ENCODE data around the gene RACGAP1.

Gene RACGAP1

DNA sequence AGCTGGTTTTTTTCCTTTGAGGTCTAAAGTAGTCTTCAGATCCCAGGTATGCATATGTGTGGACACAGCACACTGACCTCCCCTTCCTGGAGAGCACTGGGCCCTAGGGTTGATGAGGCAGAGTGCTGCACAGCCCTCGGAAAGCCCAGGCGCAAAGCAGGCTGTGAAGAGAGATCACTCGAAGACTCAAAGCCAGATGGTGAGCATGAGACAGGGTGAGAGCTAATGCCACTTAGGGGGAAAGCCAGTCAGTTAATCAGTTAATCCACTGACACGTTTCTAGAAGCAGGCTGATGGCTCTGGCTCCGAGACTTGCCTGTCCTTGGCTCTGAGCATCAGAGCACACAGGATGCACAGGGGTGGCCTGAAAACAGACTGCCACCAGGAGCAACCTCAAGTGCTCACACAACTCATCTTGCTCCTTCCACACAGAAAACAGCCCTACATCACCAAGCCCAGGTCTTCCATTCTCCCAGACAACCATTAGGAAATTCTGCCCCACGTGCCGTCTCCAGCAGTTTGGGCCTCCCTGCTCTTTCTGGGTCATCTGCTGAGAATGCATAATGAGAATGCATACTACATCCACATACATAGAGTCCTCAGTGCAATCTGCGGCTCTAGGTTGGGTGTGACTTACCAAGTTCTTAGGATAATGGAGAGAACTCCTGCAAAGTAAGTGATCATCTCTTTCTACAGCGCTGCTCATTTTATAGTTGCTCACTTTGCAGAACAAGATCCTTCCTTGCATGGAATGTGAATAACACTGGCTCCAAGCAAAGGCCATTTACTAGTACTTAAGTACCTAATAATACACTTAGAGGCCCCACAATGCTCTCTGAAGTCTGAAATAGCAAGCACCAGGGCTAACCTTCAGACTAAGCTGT is 40.6 kb downstream of the RACGAP1 start:
- no peak for DNase-seq

GRCh38 chr12:49983892-49984291 is 41.4 kb downstream of the RACGAP1 start:
- DNase-seq: no peak

DNA sequence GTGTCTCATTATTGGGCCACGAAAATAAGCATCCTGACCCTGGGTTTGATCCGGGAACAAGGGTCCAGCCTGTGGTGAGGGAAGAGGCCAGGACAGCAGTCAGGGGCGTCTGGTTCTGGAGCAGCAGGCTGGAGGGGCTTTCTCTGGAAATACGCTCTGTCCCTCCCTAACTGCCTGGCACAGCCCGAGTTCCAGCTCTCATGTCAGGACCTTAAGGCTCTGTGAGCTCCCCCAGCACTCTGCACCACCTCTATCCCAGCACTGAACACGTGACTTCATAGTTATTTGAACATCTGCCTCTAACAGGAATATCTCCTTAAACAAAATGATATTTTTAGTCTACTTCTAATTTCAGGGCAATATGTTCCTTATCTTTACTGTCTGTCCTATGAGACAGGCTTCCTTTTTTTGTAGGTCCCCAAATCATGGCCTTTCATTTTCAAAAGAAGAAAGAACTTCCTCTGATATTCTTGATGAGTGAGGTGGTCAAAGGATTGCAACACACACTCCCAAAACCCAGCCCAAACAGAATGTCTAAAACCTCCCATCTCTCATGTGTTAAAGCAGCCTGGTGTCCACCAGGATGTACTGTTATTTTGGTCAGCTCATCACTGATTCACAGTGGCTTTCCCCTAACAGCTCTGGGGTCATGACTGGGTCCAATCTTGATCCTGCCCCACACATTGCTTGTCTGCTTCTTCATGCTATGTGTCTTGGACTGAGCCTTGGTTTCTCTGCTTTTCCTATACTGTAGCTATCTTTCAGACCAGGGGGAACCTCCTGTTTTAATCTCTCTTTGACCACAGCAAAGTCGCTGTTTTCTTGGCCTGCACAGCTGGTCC is 42.8 kb downstream of the RACGAP1 start:
- no peak for DNase-seq

DNA sequence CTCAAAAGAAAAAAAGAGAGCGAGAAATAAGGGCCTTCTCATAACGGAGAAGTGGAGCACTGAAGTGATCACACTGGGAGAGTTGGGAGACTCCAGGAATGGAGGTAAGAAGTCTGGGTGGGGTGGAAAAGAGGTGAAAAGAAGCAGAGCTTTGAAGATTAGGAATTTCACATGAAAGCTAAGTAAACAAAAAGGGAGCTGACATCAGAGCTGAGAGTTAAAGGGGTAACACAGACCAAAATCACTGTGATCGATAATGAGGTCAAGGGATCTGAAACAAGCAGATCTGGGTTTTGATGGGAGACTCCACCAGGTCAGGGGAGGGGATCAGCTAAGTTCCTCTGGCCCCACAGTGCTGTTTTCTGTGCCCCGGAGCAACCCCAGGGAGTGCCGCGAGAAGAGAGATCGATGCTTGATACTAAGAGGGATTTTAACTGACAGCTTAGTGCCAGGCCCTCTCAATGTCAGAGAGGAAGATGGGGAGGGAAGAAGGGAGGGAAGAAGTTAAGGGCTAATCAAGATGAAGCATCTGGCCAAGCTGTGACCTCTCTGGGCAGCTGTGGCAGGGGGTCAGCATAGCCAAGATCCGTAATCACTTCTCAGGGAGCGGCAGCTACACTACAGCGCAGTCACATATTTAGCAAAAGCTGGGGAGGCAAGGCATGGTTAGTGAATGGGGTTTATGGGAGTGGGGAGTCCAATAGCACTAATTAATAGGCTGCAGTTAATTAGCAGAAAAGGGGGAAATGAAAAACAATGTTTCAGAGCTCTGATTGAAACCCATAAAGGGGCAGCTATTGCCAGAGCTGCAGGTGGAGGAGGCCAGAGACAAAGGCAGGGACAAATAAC is 44.6 kb downstream of the RACGAP1 start:
- DNase-seq: no peak

- no peak for DNase-seq
Observed at GRCh38 chr12:49979791-49980190, 45.5 kb downstream of the RACGAP1 start.

GRCh38 chr12:49979016-49979586 is 46.2 kb downstream of the RACGAP1 start:
- no peak for DNase-seq

GRCh38 chr12:49978125-49978524 is 47.2 kb downstream of the RACGAP1 start:
- DNase-seq: no peak

- no peak for DNase-seq
Observed at GRCh38 chr12:49976557-49976956, 48.7 kb downstream of the RACGAP1 start.

- DNase-seq: no peak
Observed at GRCh38 chr12:49975318-49975761, 50.0 kb downstream of the RACGAP1 start.

DNA sequence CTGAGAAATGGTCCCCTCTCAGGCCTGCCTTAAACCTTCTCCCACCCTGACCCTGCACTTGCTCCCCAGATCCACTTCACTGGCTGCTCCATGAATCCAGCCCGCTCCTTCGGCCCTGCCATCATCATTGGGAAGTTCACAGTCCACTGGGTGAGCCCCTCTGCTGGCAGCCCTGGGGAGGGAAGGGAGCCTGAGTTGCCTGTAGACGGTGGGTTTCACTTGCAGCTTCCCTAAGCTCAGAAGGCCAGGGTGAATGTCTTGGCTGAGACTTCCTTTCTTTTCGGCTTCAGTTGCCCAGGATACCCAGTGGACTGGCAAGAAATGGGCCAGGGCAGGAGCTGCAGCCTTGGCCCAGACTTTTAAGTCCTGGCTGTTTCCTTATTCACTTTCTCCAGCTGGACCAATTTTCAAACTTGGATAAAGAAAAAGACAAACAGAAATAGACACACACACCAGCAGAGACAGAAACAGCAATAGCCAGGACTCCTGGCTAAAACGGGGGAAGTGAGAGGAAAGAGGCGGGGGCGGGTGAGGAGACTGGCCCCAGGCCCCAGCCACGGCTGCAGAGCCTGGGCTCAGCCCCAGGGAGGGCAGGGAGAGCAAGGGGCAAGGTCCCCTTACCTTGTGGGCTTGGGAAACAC is 50.5 kb downstream of the RACGAP1 start:
- DNase-seq: no peak

DNA sequence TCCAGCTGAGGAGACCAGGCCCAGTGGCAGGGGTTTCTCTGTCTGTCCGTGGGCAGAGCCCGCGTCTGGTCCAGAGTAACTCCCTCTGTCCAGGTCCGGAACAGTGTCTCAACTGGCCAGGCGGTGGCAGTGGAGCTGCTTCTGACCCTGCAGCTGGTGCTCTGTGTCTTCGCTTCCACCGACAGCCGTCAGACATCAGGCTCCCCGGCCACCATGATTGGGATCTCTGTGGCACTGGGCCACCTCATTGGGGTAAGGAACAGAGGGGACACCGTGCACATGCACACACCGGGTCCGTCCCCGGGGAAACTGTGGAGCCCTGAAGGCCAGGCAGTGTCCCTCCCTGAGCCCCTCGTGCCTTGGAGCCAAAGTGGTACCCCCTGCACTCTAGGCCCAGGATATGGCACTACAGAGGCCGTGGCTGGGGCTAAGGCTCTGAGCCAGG is 51.0 kb downstream of the RACGAP1 start:
- peak in 1 of 2 experiments; percentile 8 for DNase-seq

DNA sequence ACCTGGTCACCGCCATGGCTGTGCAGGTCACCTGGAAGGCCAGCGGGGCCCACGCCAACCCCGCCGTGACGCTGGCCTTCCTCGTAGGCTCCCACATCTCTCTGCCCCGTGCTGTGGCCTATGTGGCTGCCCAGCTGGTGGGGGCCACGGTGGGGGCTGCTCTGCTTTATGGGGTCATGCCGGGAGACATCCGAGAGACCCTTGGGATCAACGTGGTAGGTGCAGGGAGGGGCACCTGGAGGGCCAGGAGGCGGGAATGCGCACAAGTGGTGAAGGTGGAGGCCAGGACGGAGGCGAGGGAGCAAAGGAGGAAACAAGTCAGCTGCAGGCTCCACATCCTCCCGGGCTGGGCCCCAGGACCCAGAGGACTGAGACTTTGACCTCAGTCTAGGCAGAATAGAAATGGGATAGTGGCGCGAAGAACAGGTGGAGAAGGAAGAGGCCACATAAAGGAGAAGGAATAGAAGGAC is 51.9 kb downstream of the RACGAP1 start:
- no peak for DNase-seq

- DNase-seq: no peak
Observed at GRCh38 chr12:49972641-49973360, 52.5 kb downstream of the RACGAP1 start, which contains the start of gene AQP6. AQP6 (plus strand) TSS chr12:49972947; CDS start chr12:49973174, 227 bp downstream.

DNA sequence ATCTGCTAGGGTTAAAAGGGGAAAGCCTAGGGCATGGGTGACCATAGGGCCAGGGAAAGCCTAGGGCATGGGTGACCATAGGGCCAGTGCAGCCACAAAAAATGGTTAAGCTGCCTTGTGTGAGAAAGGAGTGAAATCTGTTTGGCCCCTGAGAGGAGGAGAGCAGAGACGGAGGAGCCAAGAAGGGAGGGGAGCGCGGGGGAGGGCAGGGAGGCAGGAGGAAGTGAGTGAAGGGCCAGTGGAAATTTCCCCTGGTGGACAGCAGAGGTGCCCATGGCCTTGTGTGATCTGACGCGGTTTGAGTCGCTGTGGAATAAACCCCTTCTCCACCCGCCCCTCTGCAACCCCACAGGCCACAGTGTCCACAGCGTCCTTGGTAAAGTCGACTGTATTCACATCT is 53.2 kb downstream of the RACGAP1 start:
- DNase-seq: no peak

- DNase-seq: no peak
Observed at GRCh38 chr12:49971141-49971540, 54.2 kb downstream of the RACGAP1 start.

DNA sequence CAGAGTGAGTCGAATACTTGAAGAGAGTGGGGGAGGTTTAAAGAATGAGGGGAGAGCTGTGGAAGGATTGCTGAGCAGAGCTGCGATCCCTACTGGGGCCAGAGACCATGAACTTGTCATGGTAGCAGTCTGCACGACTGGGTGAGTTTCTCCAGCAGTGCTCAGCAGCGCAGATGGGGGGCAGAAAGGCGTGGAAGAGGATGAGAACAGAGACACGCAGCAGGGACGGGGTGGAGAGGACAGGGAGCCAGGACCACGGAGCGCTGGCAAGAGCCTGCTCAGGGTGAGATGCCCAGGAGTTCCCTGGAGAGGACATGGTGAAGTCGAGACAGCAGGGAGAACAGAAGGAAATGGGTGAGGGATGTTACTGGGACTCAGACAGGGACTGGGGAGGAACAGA is 54.6 kb downstream of the RACGAP1 start:
- DNase-seq: no peak

DNA sequence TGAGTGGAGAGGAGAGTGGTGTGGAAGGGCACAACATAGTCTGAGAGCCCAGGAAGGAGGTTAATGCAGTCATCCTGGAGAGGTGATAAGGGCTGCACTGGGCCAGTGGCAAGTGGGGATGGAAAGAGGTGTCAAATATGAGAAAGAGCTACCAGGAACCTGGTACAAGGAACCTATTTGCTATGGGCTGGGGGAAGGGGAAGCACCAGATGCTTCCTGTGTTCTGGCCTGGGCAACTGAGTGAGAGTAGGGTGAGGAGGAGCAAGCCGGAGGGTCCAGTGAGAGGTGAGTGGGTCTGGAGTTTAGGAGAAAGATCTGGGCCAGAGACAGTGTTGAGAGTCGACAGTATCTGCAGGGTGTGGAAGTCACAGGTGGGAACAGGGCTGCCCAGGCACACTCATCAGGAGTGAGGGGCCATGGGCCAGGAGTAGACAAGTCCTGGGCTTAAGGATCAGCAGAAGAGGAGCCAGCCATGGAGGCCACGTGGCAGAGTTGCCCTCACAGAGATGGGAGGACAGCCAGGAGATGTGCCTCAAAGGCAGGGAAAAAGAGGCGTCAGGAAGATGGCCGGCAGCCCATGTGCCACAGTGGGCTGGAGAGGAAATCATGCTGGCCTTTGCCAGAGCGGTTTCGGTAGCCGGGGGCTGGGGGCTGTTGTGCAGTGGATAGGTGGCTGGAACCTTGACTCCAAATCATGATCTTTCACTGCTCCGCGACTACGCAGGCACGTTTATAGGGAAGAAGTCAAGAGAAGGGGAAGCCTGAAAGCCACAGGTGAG is 55.5 kb downstream of the RACGAP1 start:
- DNase-seq: no peak

GRCh38 chr12:49969027-49969426 is 56.3 kb downstream of the RACGAP1 start:
- no peak for DNase-seq

GRCh38 chr12:49968471-49968870 is 56.8 kb downstream of the RACGAP1 start:
- DNase-seq: no peak

GRCh38 chr12:49967777-49968250 is 57.5 kb downstream of the RACGAP1 start:
- DNase-seq: no peak

All from NCI-H1930 (cell line).